T-helper 2 cell (primary cell): ENCODE results near the gene ADAM22.

Source experiments
- DNase-seq, 5 experiments: peaks; one replicate each; pipeline versions ENCODE4 v3.0.0 to v3.0.0-alpha.2; 2012 to 2022

The ADAM22 gene

DNA sequence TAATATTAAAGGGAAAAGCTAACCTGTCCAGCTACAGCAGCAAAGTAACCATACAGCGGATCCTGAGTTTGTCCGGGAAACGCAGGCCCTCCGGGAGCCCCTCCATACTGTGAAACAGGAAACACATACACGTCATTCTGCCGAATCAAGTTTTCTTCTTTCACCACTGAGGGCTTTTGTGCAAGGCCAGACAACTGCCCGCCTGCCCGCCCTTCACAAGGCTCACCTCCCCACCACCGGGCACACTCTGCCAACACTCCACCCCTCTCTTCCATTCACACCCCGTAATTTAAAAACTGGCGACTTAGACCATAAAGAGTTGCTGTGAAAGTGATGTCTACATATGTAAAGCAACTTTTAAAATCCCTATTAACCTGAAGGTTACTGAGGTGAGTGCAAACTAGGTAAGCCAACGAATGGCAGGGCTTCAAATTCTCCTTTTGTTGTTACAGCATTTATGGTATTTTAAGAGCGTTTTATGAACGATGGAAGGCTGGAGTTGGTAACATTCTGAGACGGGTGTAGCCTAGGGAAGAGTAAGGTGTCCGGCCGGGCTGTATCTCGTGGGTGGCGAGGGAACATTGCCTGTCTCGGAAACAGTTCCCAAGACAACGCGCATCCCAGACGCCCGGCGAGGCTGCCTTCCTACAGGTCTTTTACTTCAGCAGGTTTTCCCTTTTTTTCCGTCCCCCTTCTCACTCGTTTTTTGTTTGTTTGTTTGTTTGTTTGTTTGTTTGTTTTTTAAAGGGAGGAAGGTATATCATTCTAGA is 285.0 kb downstream of the ADAM22 start:
- DNase-seq = peak in 3 of 5 experiments; percentile 11 to 70 (median 45)

- DNase-seq = peak; percentile 84 to 94 (median 87)
Observed at GRCh38 chr7:88219781-88220747, 286.0 kb downstream of the ADAM22 start, which contains the start of gene SRI. Gene SRI (minus strand): TSS chr7:88220038. CDS start chr7:88220026, 12 bp downstream.

- no peak for DNase-seq
Observed at GRCh38 chr7:88223265-88223664, 289.2 kb downstream of the ADAM22 start.

DNA sequence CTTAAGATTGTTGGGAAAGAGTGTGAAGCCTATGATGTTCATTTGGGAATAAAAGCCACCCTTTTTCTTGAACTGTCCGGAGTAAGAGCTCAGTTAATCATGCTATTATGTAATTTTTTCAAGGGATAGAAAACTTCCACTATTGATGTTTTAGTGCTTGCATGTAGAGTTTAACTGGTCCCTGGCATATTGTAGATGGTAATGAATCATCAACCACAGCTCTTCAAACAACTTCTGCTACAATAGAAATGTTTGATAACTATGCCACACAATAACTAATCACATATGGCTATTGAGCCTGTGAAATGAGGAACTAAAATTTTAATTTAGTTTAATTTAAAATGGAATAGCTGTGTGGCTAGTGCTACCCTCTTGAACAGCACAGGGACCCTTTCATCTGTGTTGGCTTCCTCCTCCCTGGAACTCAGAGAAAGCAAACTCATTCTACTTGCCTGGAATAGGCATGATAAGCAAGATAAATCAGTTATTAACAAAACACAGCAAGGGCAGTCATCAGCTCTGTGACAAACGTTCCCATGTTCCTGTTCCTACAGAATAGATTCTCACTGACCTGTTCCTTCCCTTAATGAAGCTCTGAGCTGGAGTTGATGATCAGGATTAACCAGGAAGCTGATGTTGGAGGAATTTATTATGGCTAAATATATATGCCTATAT is 290.7 kb downstream of the ADAM22 start:
- peak in 1 of 5 experiments; percentile 15 for DNase-seq

- no peak for DNase-seq
Observed at GRCh38 chr7:88226201-88226600, 292.1 kb downstream of the ADAM22 start.

- DNase-seq = no peak
Observed at GRCh38 chr7:88226886-88227516, 292.9 kb downstream of the ADAM22 start.

GRCh38 chr7:88229302-88229995 is 295.4 kb downstream of the ADAM22 start:
- DNase-seq = no peak

DNA sequence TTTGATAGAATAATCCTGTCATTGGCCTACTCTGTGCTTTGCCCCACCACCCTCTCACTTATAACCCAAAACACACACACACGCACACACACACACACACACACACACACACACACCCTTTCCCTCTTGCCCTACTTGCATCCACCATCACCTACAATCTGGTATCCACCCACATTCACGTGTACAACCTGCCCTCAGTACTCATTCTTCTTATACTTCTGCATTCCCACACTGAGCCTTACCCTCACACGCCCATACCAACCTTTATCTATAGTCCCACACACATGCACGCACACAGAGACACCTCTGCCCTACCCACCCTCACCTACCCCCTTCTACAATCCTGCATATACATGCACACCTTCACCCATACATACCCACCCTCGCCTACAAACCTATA is 296.6 kb downstream of the ADAM22 start:
- DNase-seq = no peak

GRCh38 chr7:88233828-88234227 is 299.8 kb downstream of the ADAM22 start:
- DNase-seq = no peak

DNA sequence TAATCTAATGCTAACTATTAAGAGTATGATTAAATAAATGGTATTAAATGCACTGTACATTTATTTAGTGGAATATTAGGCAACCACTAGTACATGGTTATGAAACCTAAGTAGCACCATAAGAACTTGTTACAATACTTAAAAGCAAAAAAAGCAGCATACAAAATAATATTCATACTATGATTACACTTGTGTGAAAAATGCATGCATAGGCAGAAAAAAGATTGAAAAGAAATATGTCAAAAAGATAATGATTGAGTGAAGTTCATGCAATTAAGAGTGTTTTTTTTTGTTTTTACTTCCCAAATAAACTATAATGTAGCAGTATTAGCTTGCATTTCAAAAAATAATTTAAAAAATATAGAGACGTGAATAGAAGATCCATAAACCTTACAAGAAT is 305.8 kb downstream of the ADAM22 start:
- DNase-seq = no peak

GRCh38 chr7:88243345-88243909 is 309.4 kb downstream of the ADAM22 start:
- peak in 1 of 5 experiments; percentile 31 for DNase-seq

- no peak for DNase-seq
Observed at GRCh38 chr7:88244258-88244657, 310.2 kb downstream of the ADAM22 start.
